ENCODE measurements around the gene MATCAP1.

DNA sequence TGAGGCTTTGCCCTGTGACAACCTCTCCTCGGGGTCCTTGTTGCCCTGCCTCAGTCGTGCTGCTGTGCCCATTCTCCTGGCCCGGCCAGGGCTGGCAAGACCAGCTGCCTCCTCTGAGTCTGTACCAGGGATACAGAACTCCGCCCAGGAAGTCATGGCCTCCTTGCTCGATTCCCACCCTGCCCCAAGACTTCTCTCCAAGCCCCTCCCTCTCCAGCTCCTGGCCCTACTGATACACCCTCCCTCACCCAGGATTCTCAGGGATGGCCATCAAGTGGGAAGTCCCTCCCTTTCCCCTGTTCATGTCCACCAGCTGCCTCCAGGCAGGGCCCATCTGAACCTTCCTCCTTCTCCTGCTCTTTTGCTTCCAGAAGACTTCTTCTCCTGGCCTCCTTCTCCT lies 31.9 kb upstream of the MATCAP1 start:
- TF ChIP-seq EZH2 (IDR thresholded peaks at IDR 0.05; ENCODE audit: borderline replicate concordance, low read depth, low read length, severe bottlenecking): no peak
- TF ChIP-seq, protein P1, sequence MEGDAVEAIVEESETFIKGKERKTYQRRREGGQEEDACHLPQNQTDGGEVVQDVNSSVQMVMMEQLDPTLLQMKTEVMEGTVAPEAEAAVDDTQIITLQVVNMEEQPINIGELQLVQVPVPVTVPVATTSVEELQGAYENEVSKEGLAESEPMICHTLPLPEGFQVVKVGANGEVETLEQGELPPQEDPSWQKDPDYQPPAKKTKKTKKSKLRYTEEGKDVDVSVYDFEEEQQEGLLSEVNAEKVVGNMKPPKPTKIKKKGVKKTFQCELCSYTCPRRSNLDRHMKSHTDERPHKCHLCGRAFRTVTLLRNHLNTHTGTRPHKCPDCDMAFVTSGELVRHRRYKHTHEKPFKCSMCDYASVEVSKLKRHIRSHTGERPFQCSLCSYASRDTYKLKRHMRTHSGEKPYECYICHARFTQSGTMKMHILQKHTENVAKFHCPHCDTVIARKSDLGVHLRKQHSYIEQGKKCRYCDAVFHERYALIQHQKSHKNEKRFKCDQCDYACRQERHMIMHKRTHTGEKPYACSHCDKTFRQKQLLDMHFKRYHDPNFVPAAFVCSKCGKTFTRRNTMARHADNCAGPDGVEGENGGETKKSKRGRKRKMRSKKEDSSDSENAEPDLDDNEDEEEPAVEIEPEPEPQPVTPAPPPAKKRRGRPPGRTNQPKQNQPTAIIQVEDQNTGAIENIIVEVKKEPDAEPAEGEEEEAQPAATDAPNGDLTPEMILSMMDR (IDR thresholded peaks at IDR 0.05; ENCODE audit: borderline replicate concordance, extremely low read depth, low read length, poor library complexity, severe bottlenecking): no peak
